ENCODE measurements around the gene RNU2-63P. TPM values are rescaled to one million over a fixed set of nuclear protein-coding genes. Genes with fewer than 3 reads are reported as not detected.

The RNU2-63P gene
- total and polyA plus RNA-seq, 3 donors from 2014 or later = not detected

DNA sequence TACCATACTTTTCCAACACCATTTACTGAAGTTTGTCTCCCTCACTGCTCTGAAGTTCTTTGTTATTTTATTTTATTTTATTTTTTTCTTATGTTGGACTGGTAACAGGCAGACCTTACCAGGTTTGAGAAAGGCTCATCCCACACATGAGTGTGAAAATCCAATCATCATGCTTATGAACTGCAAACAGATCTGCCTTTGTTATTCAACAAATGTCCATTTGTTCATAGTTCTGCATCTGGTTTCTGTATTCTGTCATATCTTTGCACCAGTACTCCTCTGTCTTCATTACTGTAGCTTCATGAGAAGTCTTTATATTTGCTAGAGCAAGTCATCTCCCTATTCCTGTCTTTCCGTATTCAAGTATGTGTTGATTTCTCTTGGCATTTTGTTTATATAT, 5.3 kb downstream of the RNU2-63P start:
- Histone ChIP-seq H3K36me3 (ENCODE audit: low read depth, missing control alignments) (no peaks in the 10 kb centered on the region), H3K9me3 (no peaks in the 10 kb centered on the region), H3K4me3 (no peak overlapping the region), H3K27ac (no peak overlapping the region), H3K27me3 (no peaks in the 10 kb centered on the region), H3K4me1 (no peaks in the 10 kb centered on the region)
- intact Hi-C loops (cut with DNase I; ENCODE audit: low total_unique reads) = no loop called here
- DNase-seq = no peak
- TF ChIP-seq, protein P1, sequence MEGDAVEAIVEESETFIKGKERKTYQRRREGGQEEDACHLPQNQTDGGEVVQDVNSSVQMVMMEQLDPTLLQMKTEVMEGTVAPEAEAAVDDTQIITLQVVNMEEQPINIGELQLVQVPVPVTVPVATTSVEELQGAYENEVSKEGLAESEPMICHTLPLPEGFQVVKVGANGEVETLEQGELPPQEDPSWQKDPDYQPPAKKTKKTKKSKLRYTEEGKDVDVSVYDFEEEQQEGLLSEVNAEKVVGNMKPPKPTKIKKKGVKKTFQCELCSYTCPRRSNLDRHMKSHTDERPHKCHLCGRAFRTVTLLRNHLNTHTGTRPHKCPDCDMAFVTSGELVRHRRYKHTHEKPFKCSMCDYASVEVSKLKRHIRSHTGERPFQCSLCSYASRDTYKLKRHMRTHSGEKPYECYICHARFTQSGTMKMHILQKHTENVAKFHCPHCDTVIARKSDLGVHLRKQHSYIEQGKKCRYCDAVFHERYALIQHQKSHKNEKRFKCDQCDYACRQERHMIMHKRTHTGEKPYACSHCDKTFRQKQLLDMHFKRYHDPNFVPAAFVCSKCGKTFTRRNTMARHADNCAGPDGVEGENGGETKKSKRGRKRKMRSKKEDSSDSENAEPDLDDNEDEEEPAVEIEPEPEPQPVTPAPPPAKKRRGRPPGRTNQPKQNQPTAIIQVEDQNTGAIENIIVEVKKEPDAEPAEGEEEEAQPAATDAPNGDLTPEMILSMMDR (IDR thresholded peaks at IDR 0.05) = no peak
- TF ChIP-seq POLR2A (IDR thresholded peaks at IDR 0.05) = no peak
- 55 to 66% methylated on average over 1 of the region's 1 CpG for WGBS, 2 donors

DNA sequence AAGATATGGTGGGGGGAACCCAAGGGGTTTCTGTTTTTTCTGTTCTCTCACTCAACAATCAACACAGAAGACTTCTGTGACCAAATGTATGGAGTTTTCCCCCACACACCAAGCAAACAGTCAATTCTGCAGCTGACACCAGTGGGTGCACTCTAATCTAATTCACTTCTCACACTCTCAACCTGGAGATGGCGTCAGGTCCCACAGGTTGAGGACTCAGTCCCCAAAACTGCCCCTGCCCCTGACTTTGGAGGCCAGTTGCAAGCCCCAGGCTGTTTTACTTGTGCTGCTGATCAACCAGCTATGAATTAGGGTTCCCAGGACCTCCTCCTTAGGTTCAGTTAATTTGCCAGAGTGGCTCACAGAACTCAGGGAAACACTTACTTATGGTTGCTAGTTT, 6.2 kb downstream of the RNU2-63P start:
- 73 to 89% methylated on average over 1 of the region's 1 CpG for WGBS, 2 donors
- no peak for DNase-seq
- intact Hi-C loops (cut with DNase I; ENCODE audit: low total_unique reads) = no loop called here

DNA sequence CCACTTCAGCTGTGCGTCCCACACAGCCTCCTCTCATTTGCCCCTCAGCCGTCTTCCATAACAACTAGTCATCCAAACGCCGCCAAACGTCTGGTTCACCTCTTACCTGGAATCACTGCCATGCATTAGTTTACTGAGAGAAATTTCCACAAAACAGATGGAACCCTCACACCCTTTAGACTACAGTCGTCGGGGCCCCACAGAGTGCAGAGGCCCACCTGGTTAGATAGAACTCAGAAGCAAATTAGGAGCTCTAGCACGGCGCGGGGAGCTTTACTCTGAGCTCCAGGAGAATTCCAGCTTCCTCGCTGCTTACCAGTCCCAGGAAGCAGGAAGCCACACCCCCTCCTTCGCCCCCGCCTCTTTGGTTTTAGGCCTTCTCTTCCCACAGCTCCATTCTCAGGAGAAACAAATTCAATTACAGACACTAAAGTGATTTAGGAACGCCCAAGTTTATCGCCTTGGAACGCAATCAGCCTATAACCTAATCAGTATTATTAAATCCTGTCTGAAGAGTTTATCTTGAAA, 9.4 kb downstream of the RNU2-63P start:
- Histone ChIP-seq H3K4me3 (no peak overlapping the region), H3K27ac (no peak overlapping the region), H3K4me1 (no peaks in the 10 kb centered on the region), H3K36me3 (ENCODE audit: low read depth, missing control alignments) (no peaks in the 10 kb centered on the region), H3K9me3 (no peaks in the 10 kb centered on the region), H3K27me3 (no peaks in the 10 kb centered on the region)
- peak; percentile 30 for DNase-seq
- no peak for TF ChIP-seq POLR2A (IDR thresholded peaks at IDR 0.05)
- 66 to 80% methylated on average over 16 of the region's 16 CpGs for WGBS, 2 donors
- intact Hi-C loops (cut with DNase I; ENCODE audit: low total_unique reads) = no loop called here

More for the DNA sequence above, 6.2 kb downstream of the RNU2-63P start:
- Histone ChIP-seq H3K9me3 (no peaks in the 10 kb centered on the region), H3K36me3 (ENCODE audit: low read depth, missing control alignments) (no peaks in the 10 kb centered on the region), H3K4me1 (no peaks in the 10 kb centered on the region), H3K27ac (no peak overlapping the region), H3K4me3 (no peak overlapping the region), H3K27me3 (no peaks in the 10 kb centered on the region)
- TF ChIP-seq, protein P1 (IDR thresholded peaks at IDR 0.05) = no peak

DNA sequence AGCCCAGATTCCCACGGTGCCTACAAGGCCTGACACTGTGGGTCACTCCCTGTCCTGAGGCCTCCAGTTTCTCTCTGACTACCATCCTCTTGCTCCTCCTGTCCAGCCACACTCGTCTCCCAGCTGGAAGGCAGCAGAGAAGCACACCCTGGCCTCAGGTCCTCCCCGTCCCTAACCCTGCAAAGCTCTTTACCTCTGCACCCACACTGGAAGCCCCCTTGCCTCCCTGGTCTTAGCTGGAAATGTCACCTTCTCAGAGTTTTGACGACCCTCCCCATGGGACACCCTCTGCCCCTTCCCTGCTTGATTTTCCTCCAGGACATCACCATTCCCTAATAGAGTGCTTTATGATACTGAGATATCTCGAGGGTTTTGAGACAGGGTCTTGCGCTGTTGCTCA, 10.6 kb downstream of the RNU2-63P start:
- intact Hi-C loops (cut with DNase I; ENCODE audit: low total_unique reads) = no loop called here
- Histone ChIP-seq H3K4me3 (no peak overlapping the region), H3K9me3 (no peaks in the 10 kb centered on the region), H3K36me3 (ENCODE audit: low read depth, missing control alignments) (no peaks in the 10 kb centered on the region), H3K4me1 (no peaks in the 10 kb centered on the region), H3K27ac (no peak overlapping the region), H3K27me3 (no peaks in the 10 kb centered on the region)
- DNase-seq = no peak
- 70 to 83% methylated on average over 6 of the region's 6 CpGs for WGBS, 2 donors
- no peak for TF ChIP-seq POLR2A (IDR thresholded peaks at IDR 0.05)
- TF ChIP-seq, protein P1 (IDR thresholded peaks at IDR 0.05) = no peak

DNA sequence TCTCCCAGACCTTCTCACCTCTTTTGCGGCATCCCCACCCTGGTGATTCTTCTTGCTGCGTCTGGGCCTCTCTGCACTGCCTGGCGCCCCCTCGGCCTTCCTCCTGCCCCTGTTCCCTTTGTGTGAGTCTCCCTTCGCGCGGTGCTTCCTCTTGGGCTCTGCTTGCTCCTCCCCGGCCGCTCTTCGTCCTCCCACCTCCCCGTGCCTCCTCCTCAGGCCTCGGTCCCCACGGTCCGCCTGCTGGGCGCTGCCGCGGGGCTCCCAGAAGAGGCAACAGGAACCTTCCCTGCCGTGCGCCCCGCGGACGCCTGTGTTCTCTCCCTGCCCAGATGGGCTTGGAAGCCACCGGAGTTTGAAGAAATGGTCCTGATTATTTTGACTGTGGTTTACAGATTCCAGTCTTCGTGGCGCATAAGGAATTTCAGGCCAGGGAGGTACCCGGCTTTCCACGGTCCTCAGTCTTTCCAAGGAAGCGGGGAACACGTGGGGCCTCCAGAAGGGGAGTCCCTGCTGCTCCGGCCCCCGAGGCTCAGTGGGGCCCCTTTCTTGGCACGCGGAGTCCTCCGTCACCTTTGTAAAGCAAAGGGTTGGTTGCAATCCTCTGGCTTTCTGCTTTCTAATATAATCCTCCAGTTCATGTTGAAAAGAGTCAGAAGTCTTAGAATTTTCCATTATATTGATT, 13.1 kb downstream of the RNU2-63P start:
- intact Hi-C loops (cut with DNase I; ENCODE audit: low total_unique reads) = no loop called here
- DNase-seq = no peak
- WGBS, 2 donors = 29 to 32% methylated on average over 34 of the region's 34 CpGs

More for the DNA sequence above, 13.1 kb downstream of the RNU2-63P start:
- H3K9me3 ChIP-seq = no peaks in the 10 kb centered on the region
- peak overlapping the region in 1 of 2 donors; percentile 38 for H3K4me3 ChIP-seq
- no peak for TF ChIP-seq POLR2A (IDR thresholded peaks at IDR 0.05)
- TF ChIP-seq, protein P1 (IDR thresholded peaks at IDR 0.05) = no peak
- no peaks in the 10 kb centered on the region for H3K27me3 ChIP-seq
- H3K27ac ChIP-seq = no peak overlapping the region
- H3K36me3 ChIP-seq (ENCODE audit: low read depth, missing control alignments) = no peaks in the 10 kb centered on the region
- no peaks in the 10 kb centered on the region for H3K4me1 ChIP-seq

Data from testis (tissue), 3 donors.